ENCODE results near the gene ITIH2. TPM values are rescaled to one million over a fixed set of nuclear protein-coding genes. Genes with fewer than 3 reads are reported as not detected.
"Not testable (repeated sequence)": the region's sequence is repeated elsewhere in the genome, so short reads cannot be mapped to it uniquely, and the experiment has no call there.

ITIH2 gene, protein sequence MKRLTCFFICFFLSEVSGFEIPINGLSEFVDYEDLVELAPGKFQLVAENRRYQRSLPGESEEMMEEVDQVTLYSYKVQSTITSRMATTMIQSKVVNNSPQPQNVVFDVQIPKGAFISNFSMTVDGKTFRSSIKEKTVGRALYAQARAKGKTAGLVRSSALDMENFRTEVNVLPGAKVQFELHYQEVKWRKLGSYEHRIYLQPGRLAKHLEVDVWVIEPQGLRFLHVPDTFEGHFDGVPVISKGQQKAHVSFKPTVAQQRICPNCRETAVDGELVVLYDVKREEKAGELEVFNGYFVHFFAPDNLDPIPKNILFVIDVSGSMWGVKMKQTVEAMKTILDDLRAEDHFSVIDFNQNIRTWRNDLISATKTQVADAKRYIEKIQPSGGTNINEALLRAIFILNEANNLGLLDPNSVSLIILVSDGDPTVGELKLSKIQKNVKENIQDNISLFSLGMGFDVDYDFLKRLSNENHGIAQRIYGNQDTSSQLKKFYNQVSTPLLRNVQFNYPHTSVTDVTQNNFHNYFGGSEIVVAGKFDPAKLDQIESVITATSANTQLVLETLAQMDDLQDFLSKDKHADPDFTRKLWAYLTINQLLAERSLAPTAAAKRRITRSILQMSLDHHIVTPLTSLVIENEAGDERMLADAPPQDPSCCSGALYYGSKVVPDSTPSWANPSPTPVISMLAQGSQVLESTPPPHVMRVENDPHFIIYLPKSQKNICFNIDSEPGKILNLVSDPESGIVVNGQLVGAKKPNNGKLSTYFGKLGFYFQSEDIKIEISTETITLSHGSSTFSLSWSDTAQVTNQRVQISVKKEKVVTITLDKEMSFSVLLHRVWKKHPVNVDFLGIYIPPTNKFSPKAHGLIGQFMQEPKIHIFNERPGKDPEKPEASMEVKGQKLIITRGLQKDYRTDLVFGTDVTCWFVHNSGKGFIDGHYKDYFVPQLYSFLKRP
- not detected for total RNA-seq (2021; fragmentation: NEBNext Ultra II Directional; extraction: Animal tissue kit (Norgen Biotek cat#: 25700))
- long read RNA-seq = 0 reads

DNA sequence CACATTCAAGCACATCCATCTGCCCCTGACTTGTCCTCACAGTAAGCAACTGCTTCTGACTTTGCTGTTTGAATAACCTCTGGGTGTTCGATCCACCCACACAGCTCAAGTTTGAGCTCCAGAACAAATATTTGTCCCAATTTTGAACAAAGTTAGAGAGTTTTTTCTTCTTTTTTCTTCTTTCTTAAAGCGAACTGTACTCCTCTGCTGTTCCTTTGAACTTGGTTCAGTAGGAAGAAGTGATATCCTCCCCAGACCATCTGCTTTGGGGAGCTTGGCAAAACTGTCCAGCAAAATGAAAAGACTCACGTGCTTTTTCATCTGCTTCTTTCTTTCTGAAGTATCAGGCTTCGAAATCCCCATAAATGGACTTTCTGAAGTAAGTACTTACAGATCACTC, at the start of gene ITIH2:
Gene ITIH2 (plus strand): TSS at position 177 of the 400 bp plus-strand sequence. CDS start 119 bp downstream, at position 296.
- DNase-seq = no peak
- H3K4me3 Mint-ChIP-seq = no peak within 1 kb of the TSS
- H3K9me3 Mint-ChIP-seq = no peaks in the 10 kb centered on the region
- H3K27me3 Mint-ChIP-seq (ENCODE audit: insufficient read depth) = peaks cover 2% of the 10 kb centered on the region; the same call in 1 of the 2 replicates
- H3K36me3 Mint-ChIP-seq (ENCODE audit: low read depth) = no peaks in the 10 kb centered on the region
- TF ChIP-seq, protein P1, sequence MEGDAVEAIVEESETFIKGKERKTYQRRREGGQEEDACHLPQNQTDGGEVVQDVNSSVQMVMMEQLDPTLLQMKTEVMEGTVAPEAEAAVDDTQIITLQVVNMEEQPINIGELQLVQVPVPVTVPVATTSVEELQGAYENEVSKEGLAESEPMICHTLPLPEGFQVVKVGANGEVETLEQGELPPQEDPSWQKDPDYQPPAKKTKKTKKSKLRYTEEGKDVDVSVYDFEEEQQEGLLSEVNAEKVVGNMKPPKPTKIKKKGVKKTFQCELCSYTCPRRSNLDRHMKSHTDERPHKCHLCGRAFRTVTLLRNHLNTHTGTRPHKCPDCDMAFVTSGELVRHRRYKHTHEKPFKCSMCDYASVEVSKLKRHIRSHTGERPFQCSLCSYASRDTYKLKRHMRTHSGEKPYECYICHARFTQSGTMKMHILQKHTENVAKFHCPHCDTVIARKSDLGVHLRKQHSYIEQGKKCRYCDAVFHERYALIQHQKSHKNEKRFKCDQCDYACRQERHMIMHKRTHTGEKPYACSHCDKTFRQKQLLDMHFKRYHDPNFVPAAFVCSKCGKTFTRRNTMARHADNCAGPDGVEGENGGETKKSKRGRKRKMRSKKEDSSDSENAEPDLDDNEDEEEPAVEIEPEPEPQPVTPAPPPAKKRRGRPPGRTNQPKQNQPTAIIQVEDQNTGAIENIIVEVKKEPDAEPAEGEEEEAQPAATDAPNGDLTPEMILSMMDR (IDR thresholded peaks at IDR 0.05) = no peak
- H3K4me1 Mint-ChIP-seq (ENCODE audit: low read depth) = no peaks in the 10 kb centered on the region
- no peak within 1 kb of the TSS for H3K27ac Mint-ChIP-seq

DNA sequence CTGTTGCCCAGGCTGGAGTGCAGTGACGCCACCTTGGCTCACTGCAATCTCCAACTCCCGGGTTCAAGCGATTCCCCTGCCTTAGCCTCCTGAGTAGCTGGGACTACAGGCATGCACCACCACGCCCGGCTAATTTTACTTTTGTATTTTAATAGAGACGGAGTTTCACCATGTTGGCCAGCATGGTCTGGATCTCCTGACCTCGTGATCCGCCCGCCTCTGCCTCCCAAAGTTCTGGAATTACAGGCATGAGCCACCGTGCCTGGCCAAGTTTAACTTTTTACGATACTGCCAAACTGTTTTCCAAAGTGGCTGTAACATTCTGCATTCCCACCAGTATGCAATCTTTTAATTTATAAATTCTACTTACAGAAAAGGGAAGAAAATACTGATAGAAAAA, 46.0 kb upstream of the ITIH2 start:
- H3K9me3 Mint-ChIP-seq; H3K4me3 Mint-ChIP-seq; H3K27ac Mint-ChIP-seq; DNase-seq; H3K4me1 Mint-ChIP-seq (ENCODE audit: low read depth); H3K36me3 Mint-ChIP-seq (ENCODE audit: low read depth); H3K27me3 Mint-ChIP-seq (ENCODE audit: insufficient read depth): not testable (repeated sequence)

DNA sequence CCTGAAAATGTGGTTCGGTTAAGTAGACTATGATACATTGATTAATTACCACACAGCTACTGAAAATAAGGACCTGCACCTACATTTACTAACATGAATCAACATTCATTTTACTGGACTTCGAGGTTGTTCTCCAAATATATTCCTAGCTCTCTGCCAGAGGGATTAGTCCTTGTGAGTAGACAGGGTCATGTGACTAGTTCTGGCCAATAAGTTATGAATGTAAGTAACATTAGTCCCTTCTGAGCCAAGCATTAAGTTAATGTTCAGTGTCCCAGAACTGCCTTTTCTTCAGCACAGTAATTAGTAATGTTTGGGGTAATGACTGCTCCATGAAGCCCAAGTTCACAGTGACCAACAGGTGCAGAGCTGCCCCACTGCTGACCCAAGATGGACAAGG, 45.6 kb upstream of the ITIH2 start:
- no peaks in the 10 kb centered on the region; the same call in 1 of the 2 replicates for H3K27me3 Mint-ChIP-seq (ENCODE audit: insufficient read depth)
- no peaks in the 10 kb centered on the region for H3K36me3 Mint-ChIP-seq (ENCODE audit: low read depth)
- TF ChIP-seq, protein P1 (IDR thresholded peaks at IDR 0.05) = no peak
- no peak overlapping the region for H3K4me3 Mint-ChIP-seq
- no peak overlapping the region for H3K27ac Mint-ChIP-seq
- H3K9me3 Mint-ChIP-seq = no peaks in the 10 kb centered on the region; the same call in 1 of the 2 replicates
- no peaks in the 10 kb centered on the region for H3K4me1 Mint-ChIP-seq (ENCODE audit: low read depth)
- no peak for DNase-seq

DNA sequence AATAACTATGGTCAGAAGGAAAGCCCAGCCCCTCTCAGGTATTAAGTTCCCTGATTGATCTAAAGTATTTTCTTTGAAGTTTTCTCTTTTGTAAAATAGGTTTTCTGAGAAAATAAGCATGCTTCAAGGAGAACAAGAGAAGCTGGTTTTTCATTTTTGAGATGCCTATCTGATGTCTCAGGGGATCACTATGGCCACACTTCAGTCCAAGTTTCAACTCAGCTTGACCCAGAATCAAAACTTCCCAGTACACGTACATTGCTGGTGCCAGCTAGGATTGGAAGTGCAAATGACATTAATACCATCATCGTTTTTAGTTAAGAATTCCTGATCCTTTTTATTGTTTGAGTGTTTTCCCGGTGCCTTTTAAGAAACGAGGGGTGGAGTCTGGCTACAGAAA, 43.6 kb upstream of the ITIH2 start:
- DNase-seq = no peak
- Mint-ChIP-seq H3K4me1 (ENCODE audit: low read depth) (no peaks in the 10 kb centered on the region), H3K27ac (no peak overlapping the region), H3K36me3 (ENCODE audit: low read depth) (no peaks in the 10 kb centered on the region), H3K27me3 (ENCODE audit: insufficient read depth) (no peaks in the 10 kb centered on the region; the same call in 1 of the 2 replicates), H3K9me3 (no peaks in the 10 kb centered on the region; the same call in 1 of the 2 replicates), H3K4me3 (no peak overlapping the region)
- TF ChIP-seq, protein P1 (IDR thresholded peaks at IDR 0.05) = no peak

DNA sequence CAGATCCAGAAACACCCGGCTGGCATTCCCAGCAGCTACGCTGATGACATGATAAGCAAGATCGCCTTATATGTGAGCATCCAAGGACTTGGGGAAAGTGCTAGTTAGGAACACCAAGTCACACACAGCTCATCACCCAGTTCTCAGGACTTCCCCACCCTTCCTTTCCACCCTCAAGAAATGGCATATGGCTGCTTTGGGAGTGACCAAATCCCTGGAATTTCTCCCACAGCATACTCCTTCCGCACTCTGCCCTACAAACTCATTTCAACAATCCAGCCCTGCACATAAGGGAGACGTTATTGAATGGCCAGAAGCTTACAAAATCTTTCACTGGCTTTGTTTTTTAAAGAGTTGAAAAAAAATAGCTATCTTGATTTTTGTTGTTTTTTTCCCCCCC, 40.6 kb upstream of the ITIH2 start:
- Mint-ChIP-seq H3K27me3 (ENCODE audit: insufficient read depth) (peaks cover 3% of the 10 kb centered on the region; the same call in 1 of the 2 replicates), H3K4me3 (no peak overlapping the region), H3K27ac (no peak overlapping the region), H3K9me3 (no peaks in the 10 kb centered on the region; the same call in 1 of the 2 replicates), H3K4me1 (ENCODE audit: low read depth) (no peaks in the 10 kb centered on the region), H3K36me3 (ENCODE audit: low read depth) (no peaks in the 10 kb centered on the region)
- no peak for DNase-seq
- TF ChIP-seq, protein P1 (IDR thresholded peaks at IDR 0.05) = no peak

Data from HFFc6 (cell line).